B cell (primary cell): Measurements from ENCODE around the gene VAV3. TPM values are rescaled to one million over a fixed set of nuclear protein-coding genes. Genes with fewer than 3 reads are reported as not detected.

Source experiments
- ATAC-seq: fragments of 200-7000 bp; cut with Tn5 transposase; one replicate; pipeline ENCODE4 v1.10.0; 2021; ENCODE audit warnings: low read depth, mild to moderate bottlenecking, moderate number of reproducible peaks, moderate library complexity
- CTCF ChIA-PET: fragments of 350-600 bp; sonication (Branson Sonifier 250); formaldehyde crosslinking; loops from one replicate; lab custom pipeline; 2021; ENCODE audit warnings: antibody characterized with exemption, inconsistent platforms; lab: Charles Lee
- POLR2A ChIA-PET: fragments of 350-600 bp; sonication (Branson Sonifier 250); formaldehyde crosslinking; loops from one replicate; lab custom pipeline; 2021; ENCODE audit warnings: antibody characterized with exemption; lab: Charles Lee
- DNase-seq: peaks from one replicate; pipeline ENCODE4 v3.0.0; 2013
- H2AFZ ChIP-seq: 2 replicates; pipeline ENCODE4 v1.6.1; 2012; ENCODE audit warnings: mild to moderate bottlenecking, low read depth, low read length; ENCODE audit not compliant: insufficient read depth, poor library complexity, severe bottlenecking
- H3K27ac ChIP-seq, 2 donors: 1 replicate in 1 of 2; 2 replicates in 1 of 2; pipeline ENCODE4 v1.5.1; 2012 to 2013; ENCODE audit warnings: low read length in 2 of 2, mild to moderate bottlenecking in 2 of 2, moderate library complexity in 1 of 2
- H3K27me3 ChIP-seq, 4 experiments: fragments of 200-600 bp in 1 of 4; sonication (generic) in 1 of 4; replicated peaks in 1 of 4; 1 replicate in 2 of 4; 2 replicates in 2 of 4; pipeline versions ENCODE4 v1.6.1 to v1.7.0; 2013 to 2016; ENCODE audit warnings: low read length in 3 of 4, mild to moderate bottlenecking in 2 of 4, mixed read lengths in 1 of 4, moderate library complexity in 1 of 4; ENCODE audit not compliant: insufficient read depth in 4 of 4, control insufficient read depth in 3 of 4; ENCODE audit errors: control extremely low read depth in 1 of 4
- H3K36me3 ChIP-seq, 2 experiments: replicated peaks in 1 of 2; 1 replicate in 1 of 2; 2 replicates in 1 of 2; pipeline versions ENCODE4 v1.6.1 to v1.7.1; 2013; ENCODE audit warnings: low read length in 1 of 2; ENCODE audit not compliant: insufficient read depth in 2 of 2, control insufficient read depth in 1 of 2; ENCODE audit errors: control extremely low read depth in 1 of 2, extremely low read depth in 1 of 2
- H3K4me1 ChIP-seq, 2 donors: fragments of 200-600 bp in 1 of 2; sonication (generic) in 1 of 2; 1 replicate in 1 of 2; 2 replicates in 1 of 2; pipeline versions ENCODE4 v1.5.1 to v1.6.1; 2013 to 2017; ENCODE audit warnings: low read length in 2 of 2; ENCODE audit not compliant: control insufficient read depth in 2 of 2, insufficient read depth in 2 of 2
- H3K4me2 ChIP-seq: replicated peaks from 2 replicates; pipeline ENCODE3; 2012; ENCODE audit warnings: mild to moderate bottlenecking, low read depth, low read length; ENCODE audit not compliant: poor library complexity, severe bottlenecking
- H3K4me3 ChIP-seq, 5 experiments: fragments of 200-600 bp in 1 of 5; sonication (generic) in 1 of 5; 1 replicate in 3 of 5; 2 replicates in 2 of 5; pipeline versions ENCODE4 v1.5.1 to v1.7.0; 2011 to 2016; ENCODE audit warnings: low read length in 4 of 5, mild to moderate bottlenecking in 4 of 5, low read depth in 2 of 5, control low read depth in 1 of 5, moderate library complexity in 1 of 5; ENCODE audit not compliant: insufficient read depth in 1 of 5; ENCODE audit errors: control extremely low read depth in 1 of 5, extremely low read depth in 1 of 5
- H3K79me2 ChIP-seq: fragments of 200-600 bp; sonication (generic); one replicate; pipeline ENCODE4 v1.6.0; 2016; ENCODE audit warnings: low read length; ENCODE audit not compliant: control insufficient read depth, insufficient read depth
- H3K9ac ChIP-seq: fragments of 200-600 bp; sonication (generic); 2 replicates; pipeline ENCODE4 v1.6.1; 2017; ENCODE audit warnings: mild to moderate bottlenecking, low read length, moderate library complexity
- H3K9me3 ChIP-seq, 3 donors: one replicate each; pipeline versions ENCODE4 v1.6.1 to v1.7.1; 2013; ENCODE audit warnings: low read length in 2 of 3; ENCODE audit not compliant: control insufficient read depth in 2 of 3, insufficient read depth in 1 of 3; ENCODE audit errors: control extremely low read depth in 1 of 3
- H4K20me1 ChIP-seq: 2 replicates; pipeline ENCODE4 v1.6.0; 2012; ENCODE audit warnings: mild to moderate bottlenecking, low read length; ENCODE audit not compliant: insufficient read depth, control insufficient read depth, poor library complexity, severe bottlenecking
- H3K27ac Mint-ChIP-seq: one replicate; pipeline ENCODE4 v1.8.0; 2021; ENCODE audit warnings: mixed read lengths
- H3K27me3 Mint-ChIP-seq: one replicate; pipeline ENCODE4 v1.8.0; 2021; ENCODE audit warnings: mixed read lengths
- H3K4me1 Mint-ChIP-seq: one replicate; pipeline ENCODE4 v1.8.0; 2021; ENCODE audit warnings: mixed read lengths
- H3K4me3 Mint-ChIP-seq: one replicate; pipeline ENCODE4 v1.8.0; 2021; ENCODE audit warnings: mixed read lengths
- H3K9me3 Mint-ChIP-seq: one replicate; pipeline ENCODE4 v1.8.0; 2022; ENCODE audit warnings: mixed read lengths; ENCODE audit not compliant: insufficient read depth
- EZH2 ChIP-seq: IDR thresholded peaks from 2 replicates; pipeline ENCODE4 v1.6.1; 2012; ENCODE audit warnings: borderline replicate concordance, low read depth, mild to moderate bottlenecking, moderate library complexity, low read length; ENCODE audit not compliant: insufficient read depth, poor library complexity, severe bottlenecking
- WGBS: methylation state at CpG from one replicate; pipeline ENCODE4 v1.1.5; 2013; ENCODE audit warnings: missing lambda C conversion rate; ENCODE audit not compliant: insufficient coverage; 5-methylcytosine and 5-hydroxymethylcytosine counted together
- intact Hi-C: fragments of 100-400 bp; cut with micrococcal nuclease; formaldehyde crosslinking; loops from one replicate; pipeline ENCODE4 v1.10.0; 2022
- polyA plus RNA-seq: library from polyadenylated mRNA; depleted of rRNA; stranded (reverse); fragments of >200 nt; gene quantifications from 2 replicates; pipeline ENCODE4 v1.2.3, GENCODE V29; 2012
- total RNA-seq, 2 donors: library from RNA; stranded (reverse); fragments of 120-200 nt in 1 of 2; gene quantifications; 1 replicate in 1 of 2; 2 replicates in 1 of 2; pipeline versions ENCODE4 v1.2.3 to v1.2.4, GENCODE V29; 2013 to 2022
- TF ChIP-seq, protein P1 (sequence below): fragments of 200-600 bp; IDR thresholded peaks from one replicate; pipeline ENCODE4 v1.8.0; 2022; ENCODE audit warnings: antibody characterized with exemption, mild to moderate bottlenecking

Gene VAV3
- total and polyA plus RNA-seq, 2 donors (not counting 1 experiment from before 2014, with no cell fraction given) = 14.8 to 32.5 TPM

DNA sequence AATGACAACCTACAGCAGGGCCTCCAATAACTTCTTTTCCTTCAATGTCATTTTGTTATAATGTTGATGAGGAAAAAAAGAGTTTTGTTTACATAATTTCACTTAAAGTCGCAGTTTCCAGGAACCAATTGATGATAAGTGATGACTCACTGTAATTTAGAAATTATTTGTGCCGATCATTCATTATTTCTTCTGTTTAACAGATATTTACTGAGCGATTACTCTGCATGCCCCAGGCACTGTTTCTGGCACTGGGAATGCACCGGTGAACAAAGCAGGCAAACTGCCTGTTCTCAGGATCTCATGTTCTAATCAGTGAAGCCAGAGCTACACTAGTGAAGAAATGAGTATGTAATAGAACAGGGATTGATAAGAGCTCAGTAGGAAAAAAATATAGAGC, 420.7 kb downstream of the VAV3 start:
- 100% methylated on average over 2 of the region's 4 CpGs for WGBS
- ChIA-PET CTCF (no interaction called here), POLR2A (no interaction called here)
- H3K27me3 Mint-ChIP-seq = peaks cover 4% of the 10 kb centered on the region
- DNase-seq = no peak
- no peak overlapping the region for H3K4me3 ChIP-seq
- no peaks in the 10 kb centered on the region for H4K20me1 ChIP-seq
- H3K27ac ChIP-seq = no peak overlapping the region
- no peaks in the 10 kb centered on the region for H3K36me3 ChIP-seq
- no peak for ATAC-seq
- intact Hi-C loops = no loop called here
- H3K27me3 ChIP-seq = no peaks in the 10 kb centered on the region
- H3K27ac Mint-ChIP-seq = no peak overlapping the region
- no peak overlapping the region for H3K4me3 Mint-ChIP-seq
- no peaks in the 10 kb centered on the region for H3K79me2 ChIP-seq
- H3K4me1 ChIP-seq = peaks cover 3 to 6% of the 10 kb centered on the region in 2 donors
- no peak overlapping the region for H3K4me2 ChIP-seq
- H3K9me3 Mint-ChIP-seq = no peaks in the 10 kb centered on the region
- no peak overlapping the region for H2AFZ ChIP-seq
- no peaks in the 10 kb centered on the region for H3K4me1 Mint-ChIP-seq
- no peak overlapping the region for H3K9ac ChIP-seq
- TF ChIP-seq, protein P1, sequence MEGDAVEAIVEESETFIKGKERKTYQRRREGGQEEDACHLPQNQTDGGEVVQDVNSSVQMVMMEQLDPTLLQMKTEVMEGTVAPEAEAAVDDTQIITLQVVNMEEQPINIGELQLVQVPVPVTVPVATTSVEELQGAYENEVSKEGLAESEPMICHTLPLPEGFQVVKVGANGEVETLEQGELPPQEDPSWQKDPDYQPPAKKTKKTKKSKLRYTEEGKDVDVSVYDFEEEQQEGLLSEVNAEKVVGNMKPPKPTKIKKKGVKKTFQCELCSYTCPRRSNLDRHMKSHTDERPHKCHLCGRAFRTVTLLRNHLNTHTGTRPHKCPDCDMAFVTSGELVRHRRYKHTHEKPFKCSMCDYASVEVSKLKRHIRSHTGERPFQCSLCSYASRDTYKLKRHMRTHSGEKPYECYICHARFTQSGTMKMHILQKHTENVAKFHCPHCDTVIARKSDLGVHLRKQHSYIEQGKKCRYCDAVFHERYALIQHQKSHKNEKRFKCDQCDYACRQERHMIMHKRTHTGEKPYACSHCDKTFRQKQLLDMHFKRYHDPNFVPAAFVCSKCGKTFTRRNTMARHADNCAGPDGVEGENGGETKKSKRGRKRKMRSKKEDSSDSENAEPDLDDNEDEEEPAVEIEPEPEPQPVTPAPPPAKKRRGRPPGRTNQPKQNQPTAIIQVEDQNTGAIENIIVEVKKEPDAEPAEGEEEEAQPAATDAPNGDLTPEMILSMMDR = no peak
- TF ChIP-seq EZH2 = no peak
- H3K9me3 ChIP-seq = no peaks in the 10 kb centered on the region

GRCh38 chr1:107541412-107541811, 423.6 kb downstream of the VAV3 start:
- no peaks in the 10 kb centered on the region for H3K4me1 Mint-ChIP-seq
- POLR2A ChIA-PET = no interaction called here
- no peak overlapping the region for H3K27ac Mint-ChIP-seq
- Histone ChIP-seq H3K4me3 (no peak overlapping the region), H3K4me2 (no peak overlapping the region), H3K9me3 (no peaks in the 10 kb centered on the region), H2AFZ (no peak overlapping the region), H3K36me3 (no peaks in the 10 kb centered on the region), H3K27me3 (no peaks in the 10 kb centered on the region), H3K9ac (no peak overlapping the region), H3K4me1 (no peaks in the 10 kb centered on the region), H4K20me1 (no peaks in the 10 kb centered on the region), H3K27ac (no peak overlapping the region), H3K79me2 (no peaks in the 10 kb centered on the region)
- TF ChIP-seq, protein P1 = no peak
- no peak for TF ChIP-seq EZH2
- no peak overlapping the region for H3K4me3 Mint-ChIP-seq
- H3K9me3 Mint-ChIP-seq = no peaks in the 10 kb centered on the region
- DNase-seq = no peak
- intact Hi-C loops = no loop called here
- no peak for ATAC-seq
- H3K27me3 Mint-ChIP-seq = peaks cover 4% of the 10 kb centered on the region
- CTCF ChIA-PET = interaction anchor here (1.0 to 2.2 kb wide), 3 partner anchors 10 to 14 kb away, joined by 3 to 8 read pairs (median 3); no protein-coding TSS in a partner anchor
- whole genome bisulfite sequencing = 86% methylated on average over 1 of the region's 2 CpGs
